ENCODE measurements around the gene CNGB1.

DNA sequence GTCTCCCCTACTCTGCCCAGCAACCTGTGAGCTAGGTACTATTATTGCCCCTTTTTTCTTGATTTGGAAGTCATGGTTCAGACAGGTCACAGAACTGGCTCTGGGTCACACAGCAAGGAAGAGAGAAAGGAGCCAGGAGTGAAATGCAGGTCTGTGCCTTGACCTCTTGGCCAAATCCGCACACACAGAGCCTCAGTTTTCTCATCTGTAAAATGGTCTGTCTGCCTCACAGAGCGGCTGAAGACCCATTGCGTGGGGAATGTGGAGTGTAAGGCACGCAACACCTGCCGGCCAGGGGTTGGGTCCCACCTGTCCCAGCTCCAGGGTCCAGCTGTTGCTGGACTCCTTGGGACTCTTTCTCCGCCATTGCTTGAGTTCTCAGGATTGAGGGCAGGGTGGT is 32.4 kb downstream of the CNGB1 start:
- TF ChIP-seq, protein P1, sequence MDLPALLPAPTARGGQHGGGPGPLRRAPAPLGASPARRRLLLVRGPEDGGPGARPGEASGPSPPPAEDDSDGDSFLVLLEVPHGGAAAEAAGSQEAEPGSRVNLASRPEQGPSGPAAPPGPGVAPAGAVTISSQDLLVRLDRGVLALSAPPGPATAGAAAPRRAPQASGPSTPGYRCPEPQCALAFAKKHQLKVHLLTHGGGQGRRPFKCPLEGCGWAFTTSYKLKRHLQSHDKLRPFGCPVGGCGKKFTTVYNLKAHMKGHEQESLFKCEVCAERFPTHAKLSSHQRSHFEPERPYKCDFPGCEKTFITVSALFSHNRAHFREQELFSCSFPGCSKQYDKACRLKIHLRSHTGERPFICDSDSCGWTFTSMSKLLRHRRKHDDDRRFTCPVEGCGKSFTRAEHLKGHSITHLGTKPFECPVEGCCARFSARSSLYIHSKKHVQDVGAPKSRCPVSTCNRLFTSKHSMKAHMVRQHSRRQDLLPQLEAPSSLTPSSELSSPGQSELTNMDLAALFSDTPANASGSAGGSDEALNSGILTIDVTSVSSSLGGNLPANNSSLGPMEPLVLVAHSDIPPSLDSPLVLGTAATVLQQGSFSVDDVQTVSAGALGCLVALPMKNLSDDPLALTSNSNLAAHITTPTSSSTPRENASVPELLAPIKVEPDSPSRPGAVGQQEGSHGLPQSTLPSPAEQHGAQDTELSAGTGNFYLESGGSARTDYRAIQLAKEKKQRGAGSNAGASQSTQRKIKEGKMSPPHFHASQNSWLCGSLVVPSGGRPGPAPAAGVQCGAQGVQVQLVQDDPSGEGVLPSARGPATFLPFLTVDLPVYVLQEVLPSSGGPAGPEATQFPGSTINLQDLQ (CRISPR knock-in tag; IDR thresholded peaks at IDR 0.05): no peak
- TF ChIP-seq HNF1B (CRISPR knock-in tag; IDR thresholded peaks at IDR 0.05): no peak
- TF ChIP-seq ZNF776 (CRISPR knock-in tag; IDR thresholded peaks at IDR 0.05): no peak

Measured in HepG2 (cell line).